HepG2 (cell line): ENCODE measurements around the gene CNNM3. TPM values are rescaled to one million over a fixed set of nuclear protein-coding genes. Genes with fewer than 3 reads are reported as not detected.

ENCODE experiments used
- AGO1 ChIP-seq: fragments of 200-400 bp; formaldehyde crosslinking; IDR thresholded peaks from 2 replicates; pipeline ENCODE4 v1.6.1; 2017; ENCODE audit warnings: mild to moderate bottlenecking, low read depth, low read length, moderate library complexity; ENCODE audit not compliant: poor library complexity, severe bottlenecking
- BRD4 ChIP-seq: sonication (generic); formaldehyde crosslinking; IDR thresholded peaks from 2 replicates; pipeline ENCODE4 v1.4.0; 2020; ENCODE audit warnings: missing genetic modification reagents
- ELF1 ChIP-seq: sonication (generic); formaldehyde crosslinking; IDR thresholded peaks from 2 replicates; pipeline ENCODE4 v1.4.0; 2020; ENCODE audit warnings: missing genetic modification reagents
- MEIS2 ChIP-seq: sonication (generic); formaldehyde crosslinking; IDR thresholded peaks from 2 replicates; pipeline ENCODE4 v1.9.0; 2021; ENCODE audit warnings: mild to moderate bottlenecking, missing genetic modification reagents
- NFKB2 ChIP-seq: sonication (generic); formaldehyde crosslinking; IDR thresholded peaks from 2 replicates; pipeline ENCODE4 v1.4.0; 2020; ENCODE audit warnings: missing genetic modification reagents, borderline replicate concordance
- PHF8 ChIP-seq: sonication (generic); formaldehyde crosslinking; IDR thresholded peaks from 2 replicates; pipeline ENCODE4 v1.5.0; 2020; ENCODE audit warnings: missing genetic modification reagents
- SP5 ChIP-seq: IDR thresholded peaks from 2 replicates; pipeline ENCODE4 v1.6.1; 2016; ENCODE audit warnings: low read depth, borderline replicate concordance
- ZMAT3 ChIP-seq: sonication (generic); formaldehyde crosslinking; conservative IDR thresholded peaks from 2 replicates; pipeline ENCODE4 v1.7.0; 2021; ENCODE audit warnings: missing genetic modification reagents
- ZNF138 ChIP-seq: sonication (generic); formaldehyde crosslinking; IDR thresholded peaks from 2 replicates; pipeline ENCODE4 v1.5.0; 2020; ENCODE audit warnings: mild to moderate bottlenecking, low read depth, missing genetic modification reagents
- ZNF556 ChIP-seq: sonication (generic); formaldehyde crosslinking; IDR thresholded peaks from 2 replicates; pipeline ENCODE4 v1.4.0; 2020; ENCODE audit warnings: mild to moderate bottlenecking, missing genetic modification reagents, borderline replicate concordance
- ZNF766 ChIP-seq: sonication (generic); formaldehyde crosslinking; IDR thresholded peaks from 2 replicates; pipeline ENCODE4 v1.5.0; 2020; ENCODE audit warnings: missing genetic modification reagents, borderline replicate concordance
- ZNF775 ChIP-seq: sonication (generic); formaldehyde crosslinking; IDR thresholded peaks from 2 replicates; pipeline ENCODE4 v1.4.0; 2020; ENCODE audit warnings: missing genetic modification reagents, mild to moderate bottlenecking, moderate library complexity, borderline replicate concordance
- polyA plus RNA-seq, 8 experiments: library from polyadenylated mRNA; depleted of rRNA in 3 of 8; stranded (reverse) in 7 of 8; unstranded in 1 of 8; fragments of >200 nt; fragmentation: Illumina TruSeq in 4 of 8; extraction: Trizol in 4 of 8; gene quantifications; 2 replicates each; pipeline versions ENCODE4 v1.2.1 to v1.2.3, GENCODE V29; 2011 to 2016; ENCODE audit warnings: low read depth in 4 of 8, missing spikeins in 1 of 8, mixed read lengths in 1 of 8; ENCODE audit not compliant: insufficient read depth in 1 of 8
- total RNA-seq, 5 experiments: library from RNA; depleted of rRNA; stranded (reverse); fragments of >200 nt; fragmentation: Illumina TruSeq; extraction: Trizol; gene quantifications; 2 replicates each; pipeline ENCODE4 v1.2.3, GENCODE V29; 2016; ENCODE audit warnings: low read depth in 1 of 5
- TF ChIP-seq, protein P1 (sequence below): sonication (generic); formaldehyde crosslinking; IDR thresholded peaks from 2 replicates; pipeline ENCODE4 v1.5.0; 2020; ENCODE audit warnings: missing genetic modification reagents
- TF ChIP-seq, protein P2 (sequence below): sonication (generic); formaldehyde crosslinking; IDR thresholded peaks from 2 replicates; pipeline ENCODE4 v1.4.0; 2020; ENCODE audit warnings: mild to moderate bottlenecking, missing genetic modification reagents
- TF ChIP-seq, protein P3 (sequence below): sonication (generic); formaldehyde crosslinking; IDR thresholded peaks from 2 replicates; pipeline ENCODE4 v1.8.0; 2022; ENCODE audit warnings: missing genetic modification reagents, mild to moderate bottlenecking, inconsistent platforms, borderline replicate concordance
- TF ChIP-seq, protein P4 (sequence below): sonication (generic); formaldehyde crosslinking; IDR thresholded peaks from 2 replicates; pipeline ENCODE4 v1.4.0; 2020; ENCODE audit warnings: missing genetic modification reagents, borderline replicate concordance
- TF ChIP-seq, protein P5 (sequence below): sonication (generic); formaldehyde crosslinking; IDR thresholded peaks from 2 replicates; pipeline ENCODE4 v1.8.0; 2022; ENCODE audit warnings: mild to moderate bottlenecking, missing genetic modification reagents

Gene CNNM3
- total and polyA plus RNA-seq, 2 of the 13 experiments (the other 11 are each of a cell fraction or from before 2014, with no cell fraction given), result 21.2 to 27.9 TPM

DNA sequence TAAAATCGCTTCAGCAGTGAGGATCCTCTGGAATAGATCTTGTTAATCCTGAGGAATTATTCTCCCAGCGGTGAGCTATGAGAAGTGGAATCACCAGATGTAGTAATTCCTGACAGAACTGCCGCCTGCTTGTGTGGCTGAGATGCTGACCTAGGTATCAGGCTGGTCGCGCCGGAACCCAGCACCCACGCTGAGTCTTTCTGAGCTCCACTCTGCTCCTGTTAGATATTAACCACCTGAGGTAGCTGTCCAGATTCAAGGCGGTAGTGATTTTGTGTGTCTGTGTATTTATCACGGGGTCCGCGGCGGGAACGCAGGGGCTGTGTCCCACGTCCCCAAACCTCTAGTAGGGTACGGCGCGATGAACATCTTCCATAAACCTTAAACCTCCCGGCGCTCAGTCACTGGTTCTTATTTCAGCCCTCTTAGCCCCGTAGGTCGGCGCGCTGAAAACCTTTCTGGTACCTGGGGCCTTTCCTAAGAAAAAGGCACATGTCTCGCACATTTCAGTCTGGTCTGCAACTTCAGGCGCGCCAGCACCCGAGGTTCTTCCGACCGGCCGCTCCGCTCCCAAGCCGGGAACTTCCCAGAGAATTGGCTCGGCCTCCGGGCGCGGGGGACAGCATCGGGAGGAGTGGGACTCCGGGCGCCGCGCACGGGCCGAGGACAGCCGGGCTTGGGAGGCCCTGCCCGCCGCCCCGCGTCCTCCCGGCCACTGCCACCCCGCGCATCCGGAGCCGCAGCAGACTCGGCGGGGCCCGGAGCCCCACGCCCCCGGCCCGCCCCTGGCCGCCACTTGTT lies 542 bp upstream of the CNNM3 start (continued):
- TF ChIP-seq ZNF556 (CRISPR knock-in tag) (peak; percentile 22; the same call in 1 of the 2 replicates), SP5 (CRISPR knock-in tag) (peak; percentile 78), MEIS2 (CRISPR knock-in tag) (peak; percentile 48; the same call in 1 of the 2 replicates), ELF1 (CRISPR knock-in tag) (no peak), NFKB2 (CRISPR knock-in tag) (peak; percentile 9; the same call in 1 of the 2 replicates), ZNF775 (CRISPR knock-in tag) (0 out of 2 replicates have a peak, but pooled peaks have one; percentile 45), PHF8 (CRISPR knock-in tag) (peak; percentile 85), AGO1 (no peak), ZNF766 (CRISPR knock-in tag) (no peak), ZNF138 (CRISPR knock-in tag) (no peak; the same call in 1 of the 2 replicates), ZMAT3 (0 out of 2 replicates have a peak, but pooled peaks have one; percentile 19), BRD4 (CRISPR knock-in tag) (peak; percentile 17; the same call in 1 of the 2 replicates)
- TF ChIP-seq, protein P1, sequence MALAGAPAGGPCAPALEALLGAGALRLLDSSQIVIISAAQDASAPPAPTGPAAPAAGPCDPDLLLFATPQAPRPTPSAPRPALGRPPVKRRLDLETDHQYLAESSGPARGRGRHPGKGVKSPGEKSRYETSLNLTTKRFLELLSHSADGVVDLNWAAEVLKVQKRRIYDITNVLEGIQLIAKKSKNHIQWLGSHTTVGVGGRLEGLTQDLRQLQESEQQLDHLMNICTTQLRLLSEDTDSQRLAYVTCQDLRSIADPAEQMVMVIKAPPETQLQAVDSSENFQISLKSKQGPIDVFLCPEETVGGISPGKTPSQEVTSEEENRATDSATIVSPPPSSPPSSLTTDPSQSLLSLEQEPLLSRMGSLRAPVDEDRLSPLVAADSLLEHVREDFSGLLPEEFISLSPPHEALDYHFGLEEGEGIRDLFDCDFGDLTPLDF, result 0 out of 2 replicates have a peak, but pooled peaks have one; percentile 47
- TF ChIP-seq, protein P2, sequence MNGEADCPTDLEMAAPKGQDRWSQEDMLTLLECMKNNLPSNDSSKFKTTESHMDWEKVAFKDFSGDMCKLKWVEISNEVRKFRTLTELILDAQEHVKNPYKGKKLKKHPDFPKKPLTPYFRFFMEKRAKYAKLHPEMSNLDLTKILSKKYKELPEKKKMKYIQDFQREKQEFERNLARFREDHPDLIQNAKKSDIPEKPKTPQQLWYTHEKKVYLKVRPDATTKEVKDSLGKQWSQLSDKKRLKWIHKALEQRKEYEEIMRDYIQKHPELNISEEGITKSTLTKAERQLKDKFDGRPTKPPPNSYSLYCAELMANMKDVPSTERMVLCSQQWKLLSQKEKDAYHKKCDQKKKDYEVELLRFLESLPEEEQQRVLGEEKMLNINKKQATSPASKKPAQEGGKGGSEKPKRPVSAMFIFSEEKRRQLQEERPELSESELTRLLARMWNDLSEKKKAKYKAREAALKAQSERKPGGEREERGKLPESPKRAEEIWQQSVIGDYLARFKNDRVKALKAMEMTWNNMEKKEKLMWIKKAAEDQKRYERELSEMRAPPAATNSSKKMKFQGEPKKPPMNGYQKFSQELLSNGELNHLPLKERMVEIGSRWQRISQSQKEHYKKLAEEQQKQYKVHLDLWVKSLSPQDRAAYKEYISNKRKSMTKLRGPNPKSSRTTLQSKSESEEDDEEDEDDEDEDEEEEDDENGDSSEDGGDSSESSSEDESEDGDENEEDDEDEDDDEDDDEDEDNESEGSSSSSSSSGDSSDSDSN (CRISPR knock-in tag), result peak; percentile 79
- TF ChIP-seq, protein P3, sequence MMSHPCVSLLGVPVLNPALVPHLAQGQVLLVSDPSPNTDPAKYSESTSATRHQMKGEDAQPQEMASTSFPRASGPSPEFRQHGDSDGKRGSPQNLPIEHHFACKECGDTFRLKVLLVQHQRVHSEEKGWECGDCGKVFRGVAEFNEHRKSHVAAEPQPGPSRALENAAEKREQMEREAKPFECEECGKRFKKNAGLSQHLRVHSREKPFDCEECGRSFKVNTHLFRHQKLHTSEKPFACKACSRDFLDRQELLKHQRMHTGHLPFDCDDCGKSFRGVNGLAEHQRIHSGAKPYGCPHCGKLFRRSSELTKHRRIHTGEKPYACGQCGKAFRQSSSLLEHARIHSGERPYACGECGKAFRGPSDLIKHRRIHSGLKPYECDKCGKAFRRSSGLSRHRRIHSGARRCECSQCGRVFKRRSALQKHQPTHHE (CRISPR knock-in tag), result peak; percentile 44; the same call in 1 of the 2 replicates
- TF ChIP-seq, protein P4, sequence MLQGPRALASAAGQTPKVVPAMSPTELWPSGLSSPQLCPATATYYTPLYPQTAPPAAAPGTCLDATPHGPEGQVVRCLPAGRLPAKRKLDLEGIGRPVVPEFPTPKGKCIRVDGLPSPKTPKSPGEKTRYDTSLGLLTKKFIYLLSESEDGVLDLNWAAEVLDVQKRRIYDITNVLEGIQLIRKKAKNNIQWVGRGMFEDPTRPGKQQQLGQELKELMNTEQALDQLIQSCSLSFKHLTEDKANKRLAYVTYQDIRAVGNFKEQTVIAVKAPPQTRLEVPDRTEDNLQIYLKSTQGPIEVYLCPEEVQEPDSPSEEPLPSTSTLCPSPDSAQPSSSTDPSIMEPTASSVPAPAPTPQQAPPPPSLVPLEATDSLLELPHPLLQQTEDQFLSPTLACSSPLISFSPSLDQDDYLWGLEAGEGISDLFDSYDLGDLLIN (CRISPR knock-in tag), result no peak
- TF ChIP-seq, protein P5, sequence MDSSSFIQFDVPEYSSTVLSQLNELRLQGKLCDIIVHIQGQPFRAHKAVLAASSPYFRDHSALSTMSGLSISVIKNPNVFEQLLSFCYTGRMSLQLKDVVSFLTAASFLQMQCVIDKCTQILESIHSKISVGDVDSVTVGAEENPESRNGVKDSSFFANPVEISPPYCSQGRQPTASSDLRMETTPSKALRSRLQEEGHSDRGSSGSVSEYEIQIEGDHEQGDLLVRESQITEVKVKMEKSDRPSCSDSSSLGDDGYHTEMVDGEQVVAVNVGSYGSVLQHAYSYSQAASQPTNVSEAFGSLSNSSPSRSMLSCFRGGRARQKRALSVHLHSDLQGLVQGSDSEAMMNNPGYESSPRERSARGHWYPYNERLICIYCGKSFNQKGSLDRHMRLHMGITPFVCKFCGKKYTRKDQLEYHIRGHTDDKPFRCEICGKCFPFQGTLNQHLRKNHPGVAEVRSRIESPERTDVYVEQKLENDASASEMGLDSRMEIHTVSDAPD (CRISPR knock-in tag), result no peak
